Upper lobe of right lung (tissue), 1 donor: ENCODE measurements around the gene GRM5. TPM values are rescaled to one million over a fixed set of nuclear protein-coding genes. Genes with fewer than 3 reads are reported as not detected.

Experiments
- ATAC-seq: fragments of 200-7000 bp; cut with Tn5 transposase; one replicate; pipeline ENCODE4 v1.9.1; 2020; ENCODE audit warnings: mild to moderate bottlenecking, moderate library complexity
- DNase-seq: peaks from one replicate; pipeline ENCODE4 v3.0.0-alpha.2; 2020
- H3K27ac ChIP-seq: fragments of 200-600 bp; one replicate; pipeline ENCODE4 v1.8.0; 2022
- H3K27me3 ChIP-seq: fragments of 200-600 bp; one replicate; pipeline ENCODE4 v1.8.0; 2022; ENCODE audit warnings: mild to moderate bottlenecking
- H3K36me3 ChIP-seq: fragments of 200-600 bp; one replicate; pipeline ENCODE4 v1.8.0; 2022
- H3K4me1 ChIP-seq: fragments of 200-600 bp; one replicate; pipeline ENCODE4 v1.8.0; 2022
- H3K4me3 ChIP-seq: fragments of 200-600 bp; one replicate; pipeline ENCODE4 v1.8.0; 2022; ENCODE audit warnings: mild to moderate bottlenecking
- H3K9me3 ChIP-seq: fragments of 200-600 bp; one replicate; pipeline ENCODE4 v1.8.0; 2022
- intact Hi-C: fragments of 100-400 bp; cut with DNase I; formaldehyde crosslinking; loops from one replicate; pipeline ENCODE4 v1.11.0; 2022
- total RNA-seq: library from RNA; stranded (reverse); fragmentation: NEBNext Ultra II Directional; extraction: Animal tissue kit (Norgen Biotek cat#: 25700); gene quantifications from one replicate; pipeline ENCODE4 v1.2.1, GENCODE V29; 2021
- TF ChIP-seq, protein P1 (sequence below): fragments of 200-600 bp; IDR thresholded peaks from one replicate; pipeline ENCODE4 v1.8.0; 2022; ENCODE audit warnings: antibody characterized with exemption
- donor health status: DM: no; HTN: yes; CAD: no; lungs with severe emphysema.

GRM5 gene
- total RNA-seq, 1 donor from 2014 or later, result 0.06 TPM

DNA sequence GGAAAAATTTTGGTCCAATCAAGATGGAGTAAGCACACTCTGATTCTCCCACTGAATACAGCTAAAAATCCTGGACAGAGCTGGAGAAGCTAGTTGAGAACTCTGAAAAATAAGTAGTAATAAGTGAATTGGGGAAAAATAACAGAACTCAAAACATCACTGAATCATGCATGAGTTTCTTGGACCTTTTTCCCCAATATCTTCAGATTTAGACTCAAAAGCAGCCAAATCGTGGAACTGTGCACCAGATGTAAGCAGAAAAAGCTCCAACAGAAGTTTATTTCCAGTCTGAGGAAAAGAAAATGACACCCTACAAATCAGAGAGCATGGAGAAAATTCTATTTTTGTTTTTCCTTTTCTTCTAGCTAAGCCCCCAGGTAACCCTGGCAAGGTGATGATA is 448.6 kb downstream of the GRM5 start:
- H3K9me3 ChIP-seq, result no peaks in the 10 kb centered on the region
- H3K4me3 ChIP-seq, result no peak overlapping the region
- H3K36me3 ChIP-seq, result no peaks in the 10 kb centered on the region
- ATAC-seq (no peak), DNase-seq (no peak)
- intact Hi-C loops, result no loop called here
- H3K27me3 ChIP-seq, result no peaks in the 10 kb centered on the region
- no peaks in the 10 kb centered on the region for H3K4me1 ChIP-seq
- TF ChIP-seq, protein P1, sequence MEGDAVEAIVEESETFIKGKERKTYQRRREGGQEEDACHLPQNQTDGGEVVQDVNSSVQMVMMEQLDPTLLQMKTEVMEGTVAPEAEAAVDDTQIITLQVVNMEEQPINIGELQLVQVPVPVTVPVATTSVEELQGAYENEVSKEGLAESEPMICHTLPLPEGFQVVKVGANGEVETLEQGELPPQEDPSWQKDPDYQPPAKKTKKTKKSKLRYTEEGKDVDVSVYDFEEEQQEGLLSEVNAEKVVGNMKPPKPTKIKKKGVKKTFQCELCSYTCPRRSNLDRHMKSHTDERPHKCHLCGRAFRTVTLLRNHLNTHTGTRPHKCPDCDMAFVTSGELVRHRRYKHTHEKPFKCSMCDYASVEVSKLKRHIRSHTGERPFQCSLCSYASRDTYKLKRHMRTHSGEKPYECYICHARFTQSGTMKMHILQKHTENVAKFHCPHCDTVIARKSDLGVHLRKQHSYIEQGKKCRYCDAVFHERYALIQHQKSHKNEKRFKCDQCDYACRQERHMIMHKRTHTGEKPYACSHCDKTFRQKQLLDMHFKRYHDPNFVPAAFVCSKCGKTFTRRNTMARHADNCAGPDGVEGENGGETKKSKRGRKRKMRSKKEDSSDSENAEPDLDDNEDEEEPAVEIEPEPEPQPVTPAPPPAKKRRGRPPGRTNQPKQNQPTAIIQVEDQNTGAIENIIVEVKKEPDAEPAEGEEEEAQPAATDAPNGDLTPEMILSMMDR, result no peak
- no peak overlapping the region for H3K27ac ChIP-seq

DNA sequence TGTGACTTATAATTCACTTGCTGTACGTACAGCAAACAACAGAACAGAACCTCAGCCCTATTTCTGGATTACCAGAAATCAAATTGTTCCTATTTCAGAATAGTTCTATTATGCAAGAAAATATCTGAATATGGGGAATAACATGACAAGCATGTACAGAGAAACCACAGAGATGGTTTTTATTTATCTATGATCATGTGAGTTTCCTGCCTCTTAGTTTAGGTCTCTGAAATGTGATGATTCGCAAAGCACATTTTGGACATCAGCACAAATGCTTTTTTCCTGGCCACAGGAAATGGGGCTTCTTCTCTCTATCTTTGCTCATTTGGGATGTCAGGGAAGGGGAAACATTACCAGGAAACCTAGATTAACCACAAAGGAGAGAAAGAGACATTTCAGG is 461.5 kb downstream of the GRM5 start:
- Histone ChIP-seq H3K4me3 (no peak overlapping the region), H3K4me1 (no peaks in the 10 kb centered on the region), H3K9me3 (no peaks in the 10 kb centered on the region), H3K27ac (no peak overlapping the region), H3K36me3 (no peaks in the 10 kb centered on the region), H3K27me3 (no peaks in the 10 kb centered on the region)
- ATAC-seq (no peak), DNase-seq (no peak)
- intact Hi-C loops, result no loop called here
- TF ChIP-seq, protein P1, result no peak

DNA sequence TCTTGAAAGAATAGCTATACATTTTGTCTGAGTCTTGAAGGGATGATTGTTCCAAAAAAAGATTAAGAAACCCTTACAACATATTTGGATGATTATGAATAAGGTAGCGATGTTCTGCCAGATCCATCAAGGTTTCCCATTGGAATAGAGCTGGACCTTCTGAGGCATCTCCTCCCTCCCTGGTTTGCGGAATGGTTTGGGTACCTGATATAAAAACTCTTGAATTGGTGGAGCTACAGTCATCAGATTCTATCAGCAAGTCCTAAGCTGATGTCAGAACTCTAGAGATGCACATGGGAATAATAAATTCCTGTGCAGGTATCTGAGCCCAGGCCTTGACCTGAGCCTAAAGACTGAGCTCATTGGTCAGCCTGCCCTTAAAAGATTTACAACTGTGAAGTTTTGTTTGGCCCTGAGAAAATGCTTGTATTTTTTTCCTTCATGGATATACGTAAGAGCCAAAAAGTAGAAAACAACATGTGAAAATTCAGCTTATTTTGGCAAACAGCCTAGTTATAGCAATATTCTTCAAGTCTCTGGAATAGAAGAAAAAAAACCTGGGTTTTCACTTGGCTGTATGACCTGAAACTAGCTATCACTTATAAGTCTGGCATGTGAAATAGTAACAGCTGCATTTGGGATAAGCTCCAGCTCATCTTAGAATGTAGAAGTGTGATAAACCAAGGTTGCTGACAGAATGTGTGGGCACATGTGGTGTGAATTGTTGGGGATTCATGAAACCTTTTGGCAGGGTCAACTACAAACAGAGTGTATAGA is 462.5 kb downstream of the GRM5 start:
- Histone ChIP-seq H3K27ac (no peak overlapping the region), H3K4me3 (no peak overlapping the region), H3K9me3 (no peaks in the 10 kb centered on the region), H3K27me3 (no peaks in the 10 kb centered on the region), H3K4me1 (no peaks in the 10 kb centered on the region), H3K36me3 (no peaks in the 10 kb centered on the region)
- no peak for DNase-seq
- TF ChIP-seq, protein P1, result no peak
- no peak for ATAC-seq
- intact Hi-C loops, result no loop called here

DNA sequence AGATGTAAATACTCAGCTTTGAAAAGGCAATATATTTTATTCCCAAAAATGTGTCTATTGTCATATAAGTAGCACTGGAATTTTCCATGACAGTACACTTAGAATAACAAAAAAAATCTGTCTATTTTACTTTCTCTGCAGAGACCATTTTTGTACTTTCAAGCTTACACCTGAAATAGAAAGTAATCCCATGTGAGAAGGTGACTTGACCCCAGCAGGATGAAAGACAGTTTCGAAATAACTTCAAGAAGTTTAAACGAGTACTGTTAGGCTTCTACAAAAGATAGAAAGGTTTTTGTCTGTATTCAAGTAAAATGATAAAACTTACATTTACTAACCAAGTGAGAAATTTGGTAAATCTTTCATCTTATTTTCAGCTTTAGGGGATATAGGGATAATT is 468.4 kb downstream of the GRM5 start:
- Histone ChIP-seq H3K36me3 (no peaks in the 10 kb centered on the region), H3K9me3 (no peaks in the 10 kb centered on the region), H3K4me1 (no peaks in the 10 kb centered on the region), H3K4me3 (no peak overlapping the region), H3K27me3 (no peaks in the 10 kb centered on the region), H3K27ac (no peak overlapping the region)
- DNase-seq, result no peak
- ATAC-seq, result no peak
- TF ChIP-seq, protein P1, result no peak
- intact Hi-C loops, result no loop called here

DNA sequence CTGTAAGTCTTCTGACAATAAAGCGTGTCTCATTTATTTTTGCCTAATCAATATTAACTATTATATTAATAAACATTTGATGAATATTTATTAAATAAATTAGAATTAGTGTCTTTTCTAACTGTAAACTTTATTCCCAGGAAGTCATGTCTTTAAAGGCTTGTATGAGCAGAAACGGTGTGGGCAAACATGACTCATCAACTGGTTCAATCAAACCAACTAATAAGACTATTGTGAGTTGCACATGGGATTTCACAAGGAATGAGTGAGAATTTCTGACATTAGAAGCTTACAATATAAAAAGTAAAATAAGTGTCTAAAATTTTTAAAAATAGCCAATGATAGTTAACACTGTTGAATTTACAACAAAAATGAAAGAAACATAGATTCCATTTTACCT is 469.0 kb downstream of the GRM5 start:
- Histone ChIP-seq H3K9me3 (no peaks in the 10 kb centered on the region), H3K27me3 (no peaks in the 10 kb centered on the region), H3K4me3 (no peak overlapping the region), H3K36me3 (no peaks in the 10 kb centered on the region), H3K27ac (no peak overlapping the region), H3K4me1 (no peaks in the 10 kb centered on the region)
- ATAC-seq, result no peak
- no peak for DNase-seq
- TF ChIP-seq, protein P1, result no peak
- intact Hi-C loops, result no loop called here
